ENCODE results near the gene CDKN2AIPNL. TPM values are rescaled to one million over a fixed set of nuclear protein-coding genes. Genes with fewer than 3 reads are reported as not detected.

The CDKN2AIPNL gene
- total and polyA plus RNA-seq, 2 donors (not counting 3 experiments of a cell fraction or from before 2014, with no cell fraction given): 22.2 to 36.5 TPM

- Histone ChIP-seq H4K20me1 (replicated peaks; ENCODE audit: control insufficient read depth, extremely low read depth, insufficient read depth, low read length) (no peaks in the 10 kb centered on the region), H3K4me1 (ENCODE audit: control insufficient read depth, extremely low read depth, insufficient read depth, low read length) (no peaks in the 10 kb centered on the region), H3K9me3 (replicated peaks; ENCODE audit: control insufficient read depth, insufficient read depth, low read length) (no peaks in the 10 kb centered on the region), H3K27ac (ENCODE audit: insufficient read depth, low read depth, low read length) (no peak overlapping the region), H3K27me3 (ENCODE audit: control insufficient read depth in 2 of 2, insufficient read depth in 2 of 2, low read length in 2 of 2) (peaks cover 0 to 3% of the 10 kb centered on the region in 2 experiments), H3K9me1 (replicated peaks; ENCODE audit: control insufficient read depth, extremely low read depth, insufficient read depth, low read length) (no peaks in the 10 kb centered on the region), H3K4me2 (ENCODE audit: insufficient read depth, low read length) (no peak overlapping the region), H3K9ac (replicated peaks; ENCODE audit: extremely low read depth, insufficient read depth, low read length) (no peak overlapping the region), H3K79me2 (ENCODE audit: control insufficient read depth, insufficient read depth, low read length) (no peaks in the 10 kb centered on the region), H3K4me3 (replicated peaks in 1 of 3; ENCODE audit: insufficient read depth in 1 of 3, low read depth in 1 of 3, low read length in 3 of 3) (no peak overlapping the region), H3K36me3 (ENCODE audit: control insufficient read depth in 2 of 2, extremely low read depth in 1 of 2, insufficient read depth in 2 of 2, low read length in 2 of 2) (no peaks in the 10 kb centered on the region), H2AFZ (ENCODE audit: low read depth, low read length) (no peak overlapping the region)
- intact Hi-C loops (cut with micrococcal nuclease): no loop called here
- POLR2A ChIA-PET: no interaction called here
- no peak for FAIRE-seq
- no peak for DNase-seq (ENCODE audit: low read depth, low spot score)
- BruUV-seq (replicated peaks): no TSS peak
- dilution Hi-C loops (cut with MboI; ENCODE audit: extremely low pct_ligation_motif_present, low sequenced_read_pairs): no loop called here
- TF ChIP-seq GATA2 (IDR thresholded peaks at IDR 0.05; ENCODE audit: insufficient read depth, insufficient read length, low read depth, low read length): no peak
- no peak for TF ChIP-seq CTCF (IDR thresholded peaks at IDR 0.05; ENCODE audit: extremely low read depth in 1 of 2, insufficient read depth in 1 of 2, low read depth in 1 of 2, low read length in 2 of 2)
- TF ChIP-seq JUN (IDR thresholded peaks at IDR 0.05; ENCODE audit: borderline replicate concordance, insufficient read depth, insufficient read length, low read depth): no peak
- TF ChIP-seq MYC (IDR thresholded peaks at IDR 0.05; ENCODE audit: low read depth, low read length): no peak
- no peak for TF ChIP-seq EZH2 (IDR thresholded peaks at IDR 0.05; ENCODE audit: borderline replicate concordance, low read depth, low read length, severe bottlenecking)
- no peak for TF ChIP-seq POLR2A (IDR thresholded peaks at IDR 0.05; ENCODE audit: low read depth, low read length)
- TF ChIP-seq FOS (IDR thresholded peaks at IDR 0.05; ENCODE audit: borderline replicate concordance, insufficient read depth, low read length): no peak
- TF ChIP-seq MAX (IDR thresholded peaks at IDR 0.05; ENCODE audit: insufficient read depth, insufficient read length): no peak
- CTCF ChIA-PET: interaction anchor here (0.8 to 2.5 kb wide), 3 partner anchors 9 to 11 kb away, joined by 3 to 9 read pairs (median 3); no protein-coding TSS in a partner anchor
Measured at GRCh38 chr5:134426361-134426760, 14.7 kb upstream of the CDKN2AIPNL start.

Measured in endothelial cell of umbilical vein (primary cell).